Nephron progenitor cell (in vitro differentiated cells): Measurements from ENCODE around the gene MAST4.

Experiments
- DNase-seq: peaks from one replicate; pipeline ENCODE4 v3.0.0; 2021
- H3K27ac Mint-ChIP-seq: 2 replicates; pipeline ENCODE4 v1.8.0; 2021; ENCODE audit warnings: mild to moderate bottlenecking, moderate library complexity, mixed read lengths
- H3K27me3 Mint-ChIP-seq: 2 replicates; pipeline ENCODE4 v1.8.0; 2021; ENCODE audit warnings: mild to moderate bottlenecking, low read depth, mixed read lengths; ENCODE audit not compliant: poor library complexity
- H3K36me3 Mint-ChIP-seq: 2 replicates; pipeline ENCODE4 v1.8.0; 2021; ENCODE audit warnings: low read depth, mixed read lengths
- H3K4me1 Mint-ChIP-seq: 2 replicates; pipeline ENCODE4 v1.8.0; 2021; ENCODE audit warnings: mixed read lengths
- H3K4me3 Mint-ChIP-seq: 2 replicates; pipeline ENCODE4 v1.8.0; 2021; ENCODE audit warnings: mild to moderate bottlenecking, moderate library complexity, mixed read lengths
- H3K9me3 Mint-ChIP-seq: 2 replicates; pipeline ENCODE4 v1.8.0; 2021; ENCODE audit warnings: mild to moderate bottlenecking, moderate library complexity, mixed read lengths
- TF ChIP-seq, protein P1 (sequence below): fragments of 200-600 bp; sonication (generic); IDR thresholded peaks from 2 replicates; pipeline ENCODE4 v1.5.0; 2021; ENCODE audit warnings: antibody characterized with exemption

The MAST4 gene

DNA sequence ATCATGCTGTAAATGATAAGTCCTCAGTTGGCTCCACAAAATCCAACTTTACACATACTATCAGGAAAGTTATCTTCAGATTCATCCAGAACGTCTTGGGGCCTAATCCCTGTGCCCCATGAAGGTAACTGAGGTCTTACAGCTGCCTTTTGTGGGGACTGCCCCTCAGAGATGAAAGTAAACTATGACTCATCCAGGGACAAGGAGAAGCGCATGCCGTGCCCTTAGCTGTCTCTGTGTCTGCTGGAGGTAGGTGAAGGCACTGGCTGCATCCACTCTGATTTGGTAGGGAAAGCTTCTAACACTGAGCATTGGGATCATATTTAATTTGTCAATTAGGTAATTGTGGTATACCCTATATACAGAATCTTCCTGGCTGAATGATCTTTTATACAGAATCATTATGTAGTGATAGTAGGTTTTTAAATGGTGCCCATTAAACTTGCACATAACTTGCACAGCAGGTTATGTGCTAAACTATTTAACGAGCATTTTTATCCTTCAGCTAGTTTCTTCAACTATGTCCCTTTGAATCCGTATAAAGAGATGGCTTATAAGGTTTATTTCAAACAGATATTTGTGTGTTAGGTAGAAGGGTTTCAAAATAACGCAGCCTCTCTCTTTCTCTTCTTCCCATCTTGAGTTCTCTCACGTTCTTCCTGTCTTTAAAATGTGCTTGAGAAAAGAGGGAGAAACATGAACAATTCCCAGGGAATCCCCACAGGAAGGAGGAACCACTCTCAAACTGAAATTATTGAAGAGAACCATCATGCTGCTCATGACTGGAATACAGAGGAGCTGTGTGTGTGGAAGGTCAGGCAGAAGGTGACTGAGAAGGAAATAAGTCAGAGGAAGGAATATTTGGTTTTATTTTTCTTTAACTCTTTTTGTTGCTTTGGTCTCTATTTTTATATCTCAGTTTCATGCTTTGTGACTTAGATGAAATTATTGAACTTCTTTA, 349.5 kb downstream of the MAST4 start:
- no peak for DNase-seq
- peak overlapping the region; percentile 81 for H3K27ac Mint-ChIP-seq

GRCh38 chr5:66947458-66947857, 351.3 kb downstream of the MAST4 start:
- Mint-ChIP-seq H3K27me3 (no peaks in the 10 kb centered on the region), H3K27ac (peak overlapping the region; percentile 76), H3K36me3 (no peaks in the 10 kb centered on the region), H3K9me3 (peaks cover 8% of the 10 kb centered on the region), H3K4me3 (no peak overlapping the region), H3K4me1 (peaks cover 44% of the 10 kb centered on the region)
- DNase-seq = no peak
- TF ChIP-seq, protein P1, sequence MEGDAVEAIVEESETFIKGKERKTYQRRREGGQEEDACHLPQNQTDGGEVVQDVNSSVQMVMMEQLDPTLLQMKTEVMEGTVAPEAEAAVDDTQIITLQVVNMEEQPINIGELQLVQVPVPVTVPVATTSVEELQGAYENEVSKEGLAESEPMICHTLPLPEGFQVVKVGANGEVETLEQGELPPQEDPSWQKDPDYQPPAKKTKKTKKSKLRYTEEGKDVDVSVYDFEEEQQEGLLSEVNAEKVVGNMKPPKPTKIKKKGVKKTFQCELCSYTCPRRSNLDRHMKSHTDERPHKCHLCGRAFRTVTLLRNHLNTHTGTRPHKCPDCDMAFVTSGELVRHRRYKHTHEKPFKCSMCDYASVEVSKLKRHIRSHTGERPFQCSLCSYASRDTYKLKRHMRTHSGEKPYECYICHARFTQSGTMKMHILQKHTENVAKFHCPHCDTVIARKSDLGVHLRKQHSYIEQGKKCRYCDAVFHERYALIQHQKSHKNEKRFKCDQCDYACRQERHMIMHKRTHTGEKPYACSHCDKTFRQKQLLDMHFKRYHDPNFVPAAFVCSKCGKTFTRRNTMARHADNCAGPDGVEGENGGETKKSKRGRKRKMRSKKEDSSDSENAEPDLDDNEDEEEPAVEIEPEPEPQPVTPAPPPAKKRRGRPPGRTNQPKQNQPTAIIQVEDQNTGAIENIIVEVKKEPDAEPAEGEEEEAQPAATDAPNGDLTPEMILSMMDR = no peak

More for the DNA sequence above, 349.5 kb downstream of the MAST4 start:
- H3K4me1 Mint-ChIP-seq = peaks cover 44% of the 10 kb centered on the region
- H3K36me3 Mint-ChIP-seq = peaks cover 8% of the 10 kb centered on the region
- TF ChIP-seq, protein P1 = no peak
- H3K4me3 Mint-ChIP-seq = no peak overlapping the region
- no peaks in the 10 kb centered on the region for H3K27me3 Mint-ChIP-seq
- peaks cover 11% of the 10 kb centered on the region for H3K9me3 Mint-ChIP-seq

DNA sequence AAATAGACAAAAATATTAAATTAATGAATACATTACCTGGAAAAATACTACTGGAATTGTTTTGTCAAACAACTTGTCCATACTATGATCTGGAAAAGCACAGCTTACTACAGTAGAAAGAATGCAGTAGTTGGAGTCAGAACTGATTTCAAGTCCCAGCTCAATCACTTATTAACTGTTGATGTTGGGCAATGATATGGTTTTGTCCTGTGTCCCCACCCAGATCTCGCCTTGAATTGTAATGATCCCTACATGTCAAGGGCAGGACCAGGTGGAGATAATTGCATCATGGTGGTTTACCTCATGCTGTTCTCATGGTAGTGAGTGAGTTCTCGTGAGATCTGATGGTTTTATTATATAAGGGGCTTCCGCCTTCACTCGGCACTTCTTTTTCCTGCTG, 352.9 kb downstream of the MAST4 start:
- Mint-ChIP-seq H3K9me3 (peaks cover 9% of the 10 kb centered on the region), H3K27ac (peak overlapping the region; percentile 21), H3K4me1 (peaks cover 44% of the 10 kb centered on the region), H3K4me3 (no peak overlapping the region), H3K27me3 (no peaks in the 10 kb centered on the region), H3K36me3 (no peaks in the 10 kb centered on the region)
- TF ChIP-seq, protein P1 = no peak
- DNase-seq = no peak

DNA sequence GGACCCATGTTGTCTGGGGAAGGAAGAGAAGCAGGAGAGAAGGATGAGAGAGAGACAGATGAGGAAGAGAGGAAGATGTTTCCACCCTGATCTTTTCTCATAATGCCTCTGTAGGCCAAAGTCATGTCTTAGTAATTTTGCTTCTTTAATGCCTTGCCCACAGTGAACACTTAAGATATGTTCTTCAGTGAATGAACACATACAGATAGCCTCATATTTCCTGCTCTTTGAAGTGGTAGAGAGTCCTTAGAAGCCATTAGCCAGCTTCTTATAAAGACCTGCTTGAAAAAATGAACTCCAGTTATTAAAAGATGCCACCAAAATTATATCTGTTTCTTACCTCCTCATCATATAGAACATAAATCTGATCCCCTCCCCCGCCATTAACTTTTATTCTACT, 356.0 kb downstream of the MAST4 start:
- no peak for DNase-seq
- Mint-ChIP-seq H3K9me3 (peaks cover 9% of the 10 kb centered on the region), H3K4me1 (peaks cover 33% of the 10 kb centered on the region), H3K27ac (no peak overlapping the region), H3K4me3 (no peak overlapping the region), H3K36me3 (no peaks in the 10 kb centered on the region), H3K27me3 (no peaks in the 10 kb centered on the region)
- TF ChIP-seq, protein P1 = no peak

DNA sequence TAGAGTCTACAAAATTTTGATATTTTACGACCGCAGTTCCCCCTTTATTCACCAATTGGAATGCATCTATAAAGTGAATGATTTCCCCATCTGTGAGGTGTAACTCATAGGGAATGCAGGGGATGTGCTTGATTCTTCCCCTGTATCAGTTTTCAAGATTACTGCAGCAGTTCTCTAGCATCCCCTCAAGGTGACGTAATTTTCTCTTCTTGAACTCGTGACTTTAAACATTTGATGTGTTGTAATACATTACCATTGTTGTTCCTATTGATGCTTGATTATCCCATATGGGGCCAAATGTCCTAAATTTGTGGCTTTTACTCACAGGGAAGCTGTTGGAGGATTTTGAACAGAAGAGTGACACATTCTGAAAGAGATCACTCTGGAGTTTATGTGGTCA, 360.2 kb downstream of the MAST4 start:
- DNase-seq = no peak
- no peak overlapping the region for H3K27ac Mint-ChIP-seq
- H3K4me1 Mint-ChIP-seq = peaks cover 52% of the 10 kb centered on the region
- no peak overlapping the region for H3K4me3 Mint-ChIP-seq
- peaks cover 9% of the 10 kb centered on the region for H3K9me3 Mint-ChIP-seq
- TF ChIP-seq, protein P1 = no peak
- H3K36me3 Mint-ChIP-seq = no peaks in the 10 kb centered on the region
- H3K27me3 Mint-ChIP-seq = no peaks in the 10 kb centered on the region
